IPS DF 4.7 (cell line): ENCODE data around the gene TUBB8B.
"Not testable (repeated sequence)": the region's sequence is repeated elsewhere in the genome, so short reads cannot be mapped to it uniquely, and the experiment has no call there.

Experiments used
- DNase-seq: peaks from one replicate; pipeline ENCODE4 v3.0.0-alpha.2; 2013; ENCODE audit warnings: low spot score; ENCODE audit errors: extremely low read depth

Gene TUBB8B

GRCh38 chr18:49176-49665 is at the start of gene TUBB8B:
Gene TUBB8B (minus strand): TSS chr18:49615. CDS start chr18:49557, 58 bp downstream.
- DNase-seq: not testable (repeated sequence)

- not testable (repeated sequence) for DNase-seq
These were observed 48.0 kb upstream of the TUBB8B start for GRCh38 chr18:97252-97914.

GRCh38 chr18:96767-97131 is 47.3 kb upstream of the TUBB8B start:
- not testable (repeated sequence) for DNase-seq

- not testable (repeated sequence) for DNase-seq
These were observed 46.8 kb upstream of the TUBB8B start for GRCh38 chr18:96101-96766.

GRCh38 chr18:95580-95979 is 46.2 kb upstream of the TUBB8B start:
- not testable (repeated sequence) for DNase-seq

- not testable (repeated sequence) for DNase-seq
These were observed 44.5 kb upstream of the TUBB8B start for GRCh38 chr18:93897-94408.

GRCh38 chr18:91561-91960 is 42.1 kb upstream of the TUBB8B start:
- not testable (repeated sequence) for DNase-seq

- not testable (repeated sequence) for DNase-seq
These were observed 41.2 kb upstream of the TUBB8B start for GRCh38 chr18:90396-91193.

GRCh38 chr18:89124-89523 is 39.7 kb upstream of the TUBB8B start:
- not testable (repeated sequence) for DNase-seq

GRCh38 chr18:84801-85200 is 35.4 kb upstream of the TUBB8B start:
- DNase-seq: not testable (repeated sequence)

- not testable (repeated sequence) for DNase-seq
These were observed 33.3 kb upstream of the TUBB8B start for GRCh38 chr18:82626-83209.

- not testable (repeated sequence) for DNase-seq
These were observed 31.5 kb upstream of the TUBB8B start for GRCh38 chr18:80881-81280.

- not testable (repeated sequence) for DNase-seq
These were observed 30.8 kb upstream of the TUBB8B start for GRCh38 chr18:80202-80601.

- DNase-seq: not testable (repeated sequence)
These were observed 26.2 kb upstream of the TUBB8B start for GRCh38 chr18:75525-76160.

GRCh38 chr18:73181-73777 is 23.9 kb upstream of the TUBB8B start:
- DNase-seq: not testable (repeated sequence)

GRCh38 chr18:67701-68100 is 18.3 kb upstream of the TUBB8B start:
- DNase-seq: not testable (repeated sequence)

GRCh38 chr18:64279-64678 is 14.9 kb upstream of the TUBB8B start:
- not testable (repeated sequence) for DNase-seq

GRCh38 chr18:63656-64055 is 14.2 kb upstream of the TUBB8B start:
- not testable (repeated sequence) for DNase-seq

GRCh38 chr18:54388-54787 is 5.0 kb upstream of the TUBB8B start:
- DNase-seq: not testable (repeated sequence)

- DNase-seq: not testable (repeated sequence)
These were observed 719 bp downstream of the TUBB8B start for GRCh38 chr18:48696-49095.
